Activated CD4-positive, alpha-beta T cell treated with anti-CD3 and anti-CD28 coated beads, Interleukin-2, Interleukin-4, amounts not matched to agents 100 ng/mL and 50 ng/mL, durations not matched to agents 16 hours and 8 hours (primary cell): ENCODE measurements around the gene ZNF408.
"Not testable (repeated sequence)": the region's sequence is repeated elsewhere in the genome, so short reads cannot be mapped to it uniquely, and the experiment has no call there.

Source experiments
- DNase-seq: peaks from one replicate; pipeline ENCODE4 v3.0.0-alpha.2; 2020; ENCODE audit warnings: low spot score

The ZNF408 gene

GRCh38 chr11:46697723-46698122 lies 3.1 kb upstream of the ZNF408 start:
- no peak for DNase-seq

GRCh38 chr11:46698597-46698996 lies 2.2 kb upstream of the ZNF408 start:
- DNase-seq: no peak

GRCh38 chr11:46701078-46701654 lies 335 bp downstream of the ZNF408 start:
- DNase-seq: no peak

GRCh38 chr11:46705070-46705688 lies 4.3 kb downstream of the ZNF408 start:
- no peak for DNase-seq

- DNase-seq: no peak
Observed at GRCh38 chr11:46706886-46707285, 6.1 kb downstream of the ZNF408 start.

- DNase-seq: not testable (repeated sequence)
Observed at GRCh38 chr11:46709351-46709750, 8.5 kb downstream of the ZNF408 start.

GRCh38 chr11:46710821-46711269 lies 10.0 kb downstream of the ZNF408 start:
- no peak for DNase-seq

- no peak for DNase-seq
Observed at GRCh38 chr11:46711303-46711702, 10.5 kb downstream of the ZNF408 start.

GRCh38 chr11:46712874-46713576 lies 12.2 kb downstream of the ZNF408 start:
- no peak for DNase-seq

- not testable (repeated sequence) for DNase-seq
Observed at GRCh38 chr11:46717825-46718154, 17.0 kb downstream of the ZNF408 start.

GRCh38 chr11:46718155-46719019 lies 17.6 kb downstream of the ZNF408 start:
- no peak for DNase-seq

- no peak for DNase-seq
Observed at GRCh38 chr11:46719048-46719542, 18.3 kb downstream of the ZNF408 start, which contains the start of gene F2. TSS of gene F2 (plus strand) at chr11:46719213. CDS start at chr11:46719236, 23 bp downstream.

GRCh38 chr11:46719543-46720218 lies 18.9 kb downstream of the ZNF408 start:
- no peak for DNase-seq

- no peak for DNase-seq
Observed at GRCh38 chr11:46721286-46721685, 20.5 kb downstream of the ZNF408 start.

GRCh38 chr11:46722566-46723358 lies 21.9 kb downstream of the ZNF408 start:
- no peak for DNase-seq

GRCh38 chr11:46723359-46723680 lies 22.5 kb downstream of the ZNF408 start:
- DNase-seq: no peak

GRCh38 chr11:46724088-46724487 lies 23.3 kb downstream of the ZNF408 start:
- DNase-seq: no peak

GRCh38 chr11:46725338-46726205 lies 24.7 kb downstream of the ZNF408 start:
- no peak for DNase-seq

- no peak for DNase-seq
Observed at GRCh38 chr11:46726206-46726862, 25.5 kb downstream of the ZNF408 start.
